Measurements from ENCODE around the gene STAT6. TPM values are rescaled to one million over a fixed set of nuclear protein-coding genes. Genes with fewer than 3 reads are reported as not detected.
A peak's percentile ranks its signal among the peaks of the same experiment; 100 is the strongest.

STAT6 gene
- total and polyA plus RNA-seq, 11 donors = 31.6 to 87.7 (median 38.4) TPM

DNA sequence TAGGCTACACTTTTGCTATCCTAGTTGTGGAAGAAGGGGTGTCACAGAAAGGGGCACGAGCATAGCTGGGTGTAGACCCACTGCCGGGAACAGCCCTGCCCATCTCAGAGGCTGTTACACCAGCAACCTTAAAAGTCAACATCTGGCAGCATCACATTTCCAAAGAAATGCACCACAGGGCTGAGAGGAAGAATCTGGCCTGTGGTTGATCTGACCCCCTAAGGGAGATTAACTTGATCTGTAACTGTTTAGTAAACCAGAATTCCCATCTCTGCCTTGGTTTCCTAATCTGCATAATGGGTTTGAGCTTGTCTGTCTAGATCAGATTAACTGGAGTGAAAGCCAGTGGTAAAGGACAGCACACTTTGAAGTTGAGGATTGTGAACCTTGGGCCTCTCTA, 34.9 kb upstream of the STAT6 start:
- TF ChIP-seq POLR2A (IDR thresholded peaks at IDR 0.05) = no peak
- no peak overlapping the region for H3K4me3 ChIP-seq
- WGBS, 4 donors = 74 to 84% (median 81%) methylated on average over 2 of the region's 2 CpGs
- peaks cover 0 to 81% (median 54%) of the 10 kb centered on the region in 9 donors for H3K36me3 ChIP-seq
- DNase-seq (no peak), ATAC-seq (no peak)
- H3K27ac ChIP-seq = peak overlapping the region in 9 of 12 donors; percentile 22 to 95 (median 84)
- intact Hi-C loops (cut with DNase I) = no loop called here
- H3K27me3 ChIP-seq = no peaks in the 10 kb centered on the region
- H3K9me3 ChIP-seq = no peaks in the 10 kb centered on the region
- peaks cover 11 to 93% (median 60%) of the 10 kb centered on the region in 12 donors for H3K4me1 ChIP-seq

DNA sequence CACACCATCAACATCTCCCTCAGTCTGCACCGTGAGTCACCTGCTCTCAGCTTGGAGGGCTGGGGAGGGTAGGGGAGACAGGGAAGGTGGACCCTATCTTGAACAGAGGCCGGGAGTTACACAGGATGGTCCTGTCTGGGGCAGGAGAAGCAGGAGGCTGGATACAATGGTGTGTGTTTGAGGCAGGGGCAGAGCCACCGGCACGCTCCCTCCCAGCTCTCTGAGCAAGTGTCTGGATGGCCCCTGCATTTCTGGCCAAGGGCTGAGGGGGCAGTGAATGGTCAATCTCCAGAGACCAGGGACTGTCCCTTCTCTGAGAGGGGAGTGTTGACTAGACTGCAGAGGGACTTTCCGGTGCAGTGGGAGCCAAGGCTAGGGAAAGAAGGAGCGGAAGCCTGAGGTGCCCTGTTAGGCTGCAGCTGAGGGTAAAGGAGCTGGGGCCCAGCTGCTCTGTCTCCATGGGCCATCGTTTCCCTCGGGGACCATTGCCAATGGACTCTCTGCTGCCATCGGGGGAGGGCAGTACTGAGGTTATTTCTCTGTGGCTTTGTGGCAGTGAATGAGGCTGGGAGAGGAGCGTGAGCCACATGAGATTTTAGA, 34.4 kb upstream of the STAT6 start:
- H3K9me3 ChIP-seq = no peaks in the 10 kb centered on the region
- H3K27ac ChIP-seq = peak overlapping the region in 10 of 12 donors; percentile 9 to 95 (median 82)
- ATAC-seq (no peak), DNase-seq (no peak)
- 56 to 69% (median 60%) methylated on average over 10 of the region's 10 CpGs for WGBS, 4 donors
- H3K36me3 ChIP-seq = peaks cover 0 to 84% (median 60%) of the 10 kb centered on the region in 9 donors
- H3K4me3 ChIP-seq = no peak overlapping the region
- peaks cover 10 to 90% (median 56%) of the 10 kb centered on the region in 12 donors for H3K4me1 ChIP-seq
- no peaks in the 10 kb centered on the region for H3K27me3 ChIP-seq
- no peak for TF ChIP-seq POLR2A (IDR thresholded peaks at IDR 0.05)
- TF ChIP-seq, protein P1, sequence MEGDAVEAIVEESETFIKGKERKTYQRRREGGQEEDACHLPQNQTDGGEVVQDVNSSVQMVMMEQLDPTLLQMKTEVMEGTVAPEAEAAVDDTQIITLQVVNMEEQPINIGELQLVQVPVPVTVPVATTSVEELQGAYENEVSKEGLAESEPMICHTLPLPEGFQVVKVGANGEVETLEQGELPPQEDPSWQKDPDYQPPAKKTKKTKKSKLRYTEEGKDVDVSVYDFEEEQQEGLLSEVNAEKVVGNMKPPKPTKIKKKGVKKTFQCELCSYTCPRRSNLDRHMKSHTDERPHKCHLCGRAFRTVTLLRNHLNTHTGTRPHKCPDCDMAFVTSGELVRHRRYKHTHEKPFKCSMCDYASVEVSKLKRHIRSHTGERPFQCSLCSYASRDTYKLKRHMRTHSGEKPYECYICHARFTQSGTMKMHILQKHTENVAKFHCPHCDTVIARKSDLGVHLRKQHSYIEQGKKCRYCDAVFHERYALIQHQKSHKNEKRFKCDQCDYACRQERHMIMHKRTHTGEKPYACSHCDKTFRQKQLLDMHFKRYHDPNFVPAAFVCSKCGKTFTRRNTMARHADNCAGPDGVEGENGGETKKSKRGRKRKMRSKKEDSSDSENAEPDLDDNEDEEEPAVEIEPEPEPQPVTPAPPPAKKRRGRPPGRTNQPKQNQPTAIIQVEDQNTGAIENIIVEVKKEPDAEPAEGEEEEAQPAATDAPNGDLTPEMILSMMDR (IDR thresholded peaks at IDR 0.05) = no peak
- intact Hi-C loops (cut with DNase I) = no loop called here

DNA sequence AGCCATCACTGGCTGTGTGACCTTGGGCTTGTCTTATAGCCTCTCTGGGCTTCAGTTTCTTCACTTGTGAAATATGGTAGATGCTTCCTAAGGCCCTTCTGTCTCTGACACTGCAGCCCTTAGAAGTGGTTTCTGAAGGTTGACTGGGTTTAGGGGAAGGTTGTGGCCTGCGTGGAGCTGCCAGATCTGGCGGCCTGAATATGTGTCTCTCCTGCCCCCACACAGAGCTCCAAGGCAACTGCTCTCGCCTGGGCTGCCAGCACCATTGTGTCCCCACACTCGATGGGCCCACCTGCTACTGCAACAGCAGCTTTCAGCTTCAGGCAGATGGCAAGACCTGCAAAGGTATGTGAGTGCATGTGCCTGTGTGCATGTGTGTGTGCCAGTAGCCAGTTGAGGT, 32.3 kb upstream of the STAT6 start:
- peaks cover 0 to 88% (median 42%) of the 10 kb centered on the region in 12 donors for H3K4me1 ChIP-seq
- H3K36me3 ChIP-seq = peaks cover 0 to 95% (median 76%) of the 10 kb centered on the region in 9 donors
- peak in 1 of 5 donors; percentile 18 for DNase-seq
- intact Hi-C loops (cut with DNase I) = no loop called here
- no peak overlapping the region for H3K4me3 ChIP-seq
- TF ChIP-seq POLR2A (IDR thresholded peaks at IDR 0.05) = no peak
- TF ChIP-seq, protein P1 (IDR thresholded peaks at IDR 0.05) = no peak
- WGBS, 4 donors = 50 to 85% (median 78%) methylated on average over 4 of the region's 4 CpGs
- peak overlapping the region in 10 of 12 donors; percentile 17 to 73 (median 62) for H3K27ac ChIP-seq
- no peaks in the 10 kb centered on the region for H3K9me3 ChIP-seq
- no peaks in the 10 kb centered on the region for H3K27me3 ChIP-seq
- ATAC-seq = no peak

DNA sequence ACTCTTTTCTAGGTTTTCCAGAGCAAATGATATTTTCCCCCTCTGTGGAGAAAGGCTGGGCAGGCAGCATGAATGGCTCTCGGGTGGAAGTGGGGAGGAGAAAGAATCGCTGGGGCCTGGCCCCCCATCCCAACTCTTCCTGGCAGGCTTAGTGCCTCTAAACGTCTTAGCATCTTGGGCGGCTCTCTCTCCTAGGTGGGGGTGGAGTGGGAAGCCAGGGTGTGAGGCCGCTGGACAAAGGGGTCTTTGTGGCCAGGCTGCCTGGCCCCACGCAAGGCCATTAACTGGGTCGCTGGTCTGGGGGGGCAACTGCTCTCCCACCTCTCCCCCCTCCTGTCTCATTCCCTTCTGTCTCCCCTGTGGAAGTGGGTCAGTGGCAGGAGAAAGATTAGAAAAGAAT, 31.6 kb upstream of the STAT6 start:
- intact Hi-C loops (cut with DNase I) = no loop called here
- 74 to 79% (median 75%) methylated on average over 7 of the region's 7 CpGs for WGBS, 4 donors
- H3K4me1 ChIP-seq = peaks cover 0 to 88% (median 43%) of the 10 kb centered on the region in 12 donors
- DNase-seq (peak in 1 of 5 donors; percentile 14), ATAC-seq (no peak)
- no peak overlapping the region for H3K4me3 ChIP-seq
- peaks cover 0 to 92% (median 78%) of the 10 kb centered on the region in 9 donors for H3K36me3 ChIP-seq
- no peaks in the 10 kb centered on the region for H3K9me3 ChIP-seq
- TF ChIP-seq POLR2A (IDR thresholded peaks at IDR 0.05) = no peak
- peak overlapping the region; percentile 3 to 73 (median 53) for H3K27ac ChIP-seq
- H3K27me3 ChIP-seq = no peaks in the 10 kb centered on the region

DNA sequence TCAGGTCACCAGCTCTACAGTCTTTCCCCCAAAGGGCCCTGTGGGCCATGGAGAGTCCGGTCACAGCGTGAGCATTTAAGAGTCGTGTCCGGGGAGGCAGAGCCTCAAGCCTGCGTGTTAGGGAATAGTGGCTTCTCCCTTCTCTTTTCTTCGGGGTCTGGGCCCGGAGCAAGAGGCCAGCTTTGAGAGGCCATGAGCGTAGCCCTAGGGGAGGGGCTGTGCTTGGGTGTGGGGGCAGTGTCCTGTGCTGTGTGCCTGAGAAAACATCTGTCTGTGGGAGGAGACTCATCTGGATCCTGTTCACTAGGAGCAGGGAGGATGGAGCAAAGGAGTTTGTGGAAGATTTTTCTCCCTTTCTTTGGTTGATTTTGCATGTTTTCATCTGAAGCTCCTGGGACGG, 31.0 kb upstream of the STAT6 start:
- H3K4me1 ChIP-seq = peaks cover 0 to 88% (median 43%) of the 10 kb centered on the region in 12 donors
- ATAC-seq = peak in 3 of 4 donors; percentile 55 to 68 (median 64)
- intact Hi-C loops (cut with DNase I) = no loop called here
- WGBS, 4 donors = 59 to 77% (median 66%) methylated on average over 8 to 9 of the region's 9 CpGs
- TF ChIP-seq POLR2A (IDR thresholded peaks at IDR 0.05) = no peak
- TF ChIP-seq, protein P1 (IDR thresholded peaks at IDR 0.05) = no peak
- DNase-seq = peak in 2 of 5 donors; percentile 61 to 69
- H3K9me3 ChIP-seq = no peaks in the 10 kb centered on the region
- H3K36me3 ChIP-seq = peaks cover 0 to 86% (median 78%) of the 10 kb centered on the region in 9 donors
- peak overlapping the region; percentile 3 to 73 (median 61) for H3K27ac ChIP-seq
- H3K4me3 ChIP-seq = no peak overlapping the region
- H3K27me3 ChIP-seq = no peaks in the 10 kb centered on the region

Data from heart left ventricle (tissue), 16 donors.